AG20443 (cell line): ENCODE measurements around the gene MYADM.
"Not testable (repeated sequence)": the region's sequence is repeated elsewhere in the genome, so short reads cannot be mapped to it uniquely, and the experiment has no call there.

ENCODE experiments used
- DNase-seq: peaks from one replicate; pipeline ENCODE4 v3.0.0; 2012; ENCODE audit warnings: low spot score, mixed read lengths

Gene MYADM

GRCh38 chr19:53868892-53869804 lies 1.5 kb downstream of the MYADM start:
- peak; percentile 82 for DNase-seq

GRCh38 chr19:53869805-53870484 lies 2.3 kb downstream of the MYADM start:
- not testable (repeated sequence) for DNase-seq

GRCh38 chr19:53870485-53870844 lies 2.8 kb downstream of the MYADM start:
- DNase-seq, result no peak

GRCh38 chr19:53871454-53871853 lies 3.8 kb downstream of the MYADM start:
- peak; percentile 2 for DNase-seq

GRCh38 chr19:53872762-53873161 lies 5.1 kb downstream of the MYADM start:
- peak; percentile 8 for DNase-seq

- peak; percentile 6 for DNase-seq
Observed at GRCh38 chr19:53873773-53874605, 6.3 kb downstream of the MYADM start.

- DNase-seq, result no peak
Observed at GRCh38 chr19:53874606-53874990, 6.9 kb downstream of the MYADM start.

- no peak for DNase-seq
Observed at GRCh38 chr19:53875602-53876325, 8.1 kb downstream of the MYADM start.

GRCh38 chr19:53876651-53877224 lies 9.1 kb downstream of the MYADM start:
- DNase-seq, result no peak

GRCh38 chr19:53877361-53877766 lies 9.7 kb downstream of the MYADM start:
- DNase-seq, result no peak

- DNase-seq, result no peak
Observed at GRCh38 chr19:53878776-53879139, 11.1 kb downstream of the MYADM start.

GRCh38 chr19:53879140-53880081 lies 11.7 kb downstream of the MYADM start:
- DNase-seq, result peak; percentile 96

GRCh38 chr19:53880711-53881481 lies 13.2 kb downstream of the MYADM start:
- DNase-seq, result no peak

GRCh38 chr19:53881482-53882390 lies 14.1 kb downstream of the MYADM start, which contains the start of gene PRKCG:
Gene PRKCG (plus strand): TSS chr19:53882197. CDS start chr19:53882495, 298 bp downstream.
- peak; percentile 55 for DNase-seq

GRCh38 chr19:53882391-53883050 lies 14.8 kb downstream of the MYADM start:
- DNase-seq, result no peak

GRCh38 chr19:53883231-53883661 lies 15.6 kb downstream of the MYADM start:
- DNase-seq, result no peak

- no peak for DNase-seq
Observed at GRCh38 chr19:53883741-53884140, 16.1 kb downstream of the MYADM start.

GRCh38 chr19:53884256-53884655 lies 16.6 kb downstream of the MYADM start:
- no peak for DNase-seq
